ENCODE measurements around the gene RBMS1. TPM values are rescaled to one million over a fixed set of nuclear protein-coding genes. Genes with fewer than 3 reads are reported as not detected.

Gene RBMS1
- total RNA-seq, 1 donor from 2014 or later, result 64.3 TPM

- DNase-seq, result no peak
Observed at GRCh38 chr2:160354677-160355076, 138.9 kb downstream of the RBMS1 start.

- DNase-seq, result no peak
Observed at GRCh38 chr2:160353813-160354212, 139.8 kb downstream of the RBMS1 start.

- DNase-seq, result peak; percentile 36
Observed at GRCh38 chr2:160353166-160353565, 140.4 kb downstream of the RBMS1 start.

GRCh38 chr2:160352500-160352899 lies 141.1 kb downstream of the RBMS1 start:
- no peak for DNase-seq

GRCh38 chr2:160351956-160352355 lies 141.7 kb downstream of the RBMS1 start:
- no peak for DNase-seq

- no peak for DNase-seq
Observed at GRCh38 chr2:160349306-160349705, 144.3 kb downstream of the RBMS1 start.

GRCh38 chr2:160347269-160347863 lies 146.2 kb downstream of the RBMS1 start:
- DNase-seq, result no peak

GRCh38 chr2:160345071-160345764 lies 148.4 kb downstream of the RBMS1 start:
- DNase-seq, result no peak

- no peak for DNase-seq
Observed at GRCh38 chr2:160343404-160343803, 150.2 kb downstream of the RBMS1 start.

- no peak for DNase-seq
Observed at GRCh38 chr2:160339726-160340125, 153.9 kb downstream of the RBMS1 start.

GRCh38 chr2:160338901-160339685 lies 154.5 kb downstream of the RBMS1 start:
- peak; percentile 39 for DNase-seq

GRCh38 chr2:160337728-160338127 lies 155.9 kb downstream of the RBMS1 start:
- DNase-seq, result no peak

- no peak for DNase-seq
Observed at GRCh38 chr2:160336635-160337034, 157.0 kb downstream of the RBMS1 start.

GRCh38 chr2:160336105-160336504 lies 157.5 kb downstream of the RBMS1 start:
- DNase-seq, result no peak

- no peak for DNase-seq
Observed at GRCh38 chr2:160335441-160335840, 158.2 kb downstream of the RBMS1 start.

- DNase-seq, result peak; percentile 78
Observed at GRCh38 chr2:160334028-160334741, 159.4 kb downstream of the RBMS1 start.

GRCh38 chr2:160333324-160334027 lies 160.1 kb downstream of the RBMS1 start:
- DNase-seq, result no peak

- peak; percentile 79 for DNase-seq
Observed at GRCh38 chr2:160332318-160332717, 161.3 kb downstream of the RBMS1 start.

GRCh38 chr2:160331258-160332025 lies 162.2 kb downstream of the RBMS1 start:
- no peak for DNase-seq

GRCh38 chr2:160328811-160329527 lies 164.6 kb downstream of the RBMS1 start:
- no peak for DNase-seq

- DNase-seq, result no peak
Observed at GRCh38 chr2:160326786-160327185, 166.8 kb downstream of the RBMS1 start.
